Hepatocyte (in vitro differentiated cells): ENCODE data around the gene SSTR1. TPM values are rescaled to one million over a fixed set of nuclear protein-coding genes. Genes with fewer than 3 reads are reported as not detected.

Source experiments
- DNase-seq: peaks from one replicate; pipeline ENCODE4 v3.0.0-alpha.2; 2016; ENCODE audit warnings: low spot score
- H2AFZ ChIP-seq: fragments of 200-600 bp; sonication (generic); 2 replicates; pipeline ENCODE4 v1.6.0; 2016; ENCODE audit warnings: antibody characterized with exemption, mild to moderate bottlenecking
- H3K27ac ChIP-seq: fragments of 200-600 bp; sonication (generic); 2 replicates; pipeline ENCODE4 v1.5.1; 2016; ENCODE audit warnings: mild to moderate bottlenecking
- H3K27me3 ChIP-seq: fragments of 200-600 bp; sonication (generic); 2 replicates; pipeline ENCODE4 v1.6.1; 2016
- H3K36me3 ChIP-seq: fragments of 200-600 bp; sonication (generic); replicated peaks from 2 replicates; pipeline ENCODE4 v1.5.1; 2016; ENCODE audit warnings: low read depth; ENCODE audit not compliant: insufficient read depth
- H3K4me1 ChIP-seq: fragments of 200-600 bp; sonication (generic); 2 replicates; pipeline ENCODE4 v1.5.1; 2016; ENCODE audit warnings: mild to moderate bottlenecking, moderate library complexity; ENCODE audit not compliant: insufficient read depth
- H3K4me2 ChIP-seq: fragments of 200-600 bp; sonication (generic); 2 replicates; pipeline ENCODE4 v1.6.0; 2016
- H3K4me3 ChIP-seq: fragments of 200-600 bp; sonication (generic); 2 replicates; pipeline ENCODE4 v1.5.1; 2016; ENCODE audit warnings: mild to moderate bottlenecking
- H3K79me2 ChIP-seq: fragments of 200-600 bp; sonication (generic); 2 replicates; pipeline ENCODE4 v1.6.0; 2017; ENCODE audit warnings: mild to moderate bottlenecking
- H3K9me2 ChIP-seq: fragments of 200-600 bp; sonication (generic); replicated peaks from 2 replicates; pipeline ENCODE4 v1.6.0; 2017; ENCODE audit warnings: mild to moderate bottlenecking; ENCODE audit not compliant: insufficient read depth
- H3K9me3 ChIP-seq: fragments of 200-600 bp; sonication (generic); 2 replicates; pipeline ENCODE4 v1.5.1; 2016; ENCODE audit warnings: low read depth, mild to moderate bottlenecking
- H4K20me1 ChIP-seq: fragments of 200-600 bp; sonication (generic); 2 replicates; pipeline ENCODE4 v1.6.0; 2016; ENCODE audit warnings: mild to moderate bottlenecking; ENCODE audit not compliant: insufficient read depth, poor library complexity, severe bottlenecking
- CTCF ChIP-seq: fragments of 200-600 bp; sonication (generic); IDR thresholded peaks from 2 replicates; pipeline ENCODE4 v1.5.1; 2016; ENCODE audit warnings: antibody characterized with exemption, mild to moderate bottlenecking; ENCODE audit not compliant: poor library complexity
- EZH2 ChIP-seq: fragments of 200-600 bp; sonication (generic); IDR thresholded peaks from 2 replicates; pipeline ENCODE4 v1.6.1; 2016; ENCODE audit warnings: antibody characterized with exemption, mild to moderate bottlenecking, borderline replicate concordance
- EZH2phosphoT487 ChIP-seq: fragments of 200-600 bp; sonication (generic); IDR thresholded peaks from one replicate; pipeline ENCODE4 v1.6.1; 2018; ENCODE audit warnings: antibody characterized with exemption, mild to moderate bottlenecking, low read depth, moderate library complexity; ENCODE audit not compliant: unreplicated experiment, severe bottlenecking
- WGBS: methylation state at CpG from one replicate; pipeline ENCODE4 v1.1.6; 2016; ENCODE audit warnings: low lambda C conversion rate; ENCODE audit errors: missing lambda C conversion rate; 5-methylcytosine and 5-hydroxymethylcytosine counted together
- polyA plus RNA-seq: library from polyadenylated mRNA; unstranded; fragments of >200 nt; fragmentation: Nextera tagmentation; extraction: Ambion mirVana; gene quantifications from 2 replicates; pipeline ENCODE4 v1.2.1, GENCODE V29; 2016
- total RNA-seq: library from RNA; depleted of rRNA; stranded (reverse); fragments of >200 nt; gene quantifications from 2 replicates; pipeline ENCODE4 v1.2.3, GENCODE V29; 2014

The SSTR1 gene
- total and polyA plus RNA-seq, 2 experiments from 2014 or later = 6.0 to 7.1 TPM

- 86% methylated on average over 1 of the region's 1 CpG for WGBS
- TF ChIP-seq EZH2 = no peak
- no peak for TF ChIP-seq CTCF
- TF ChIP-seq EZH2phosphoT487 = no peak
These were observed 53.9 kb downstream of the SSTR1 start for GRCh38 chr14:38261620-38262019.

More at GRCh38 chr14:38261620-38262019, 53.9 kb downstream of the SSTR1 start:
- H4K20me1 ChIP-seq = no peaks in the 10 kb centered on the region
- no peak overlapping the region for H3K4me2 ChIP-seq
- no peak for DNase-seq
- H3K9me2 ChIP-seq = no peaks in the 10 kb centered on the region
- H3K4me3 ChIP-seq = no peak overlapping the region
- peaks cover 7% of the 10 kb centered on the region for H3K27me3 ChIP-seq
- H3K27ac ChIP-seq = no peak overlapping the region
- H3K9me3 ChIP-seq = no peaks in the 10 kb centered on the region
- H2AFZ ChIP-seq = no peak overlapping the region
- H3K4me1 ChIP-seq = no peaks in the 10 kb centered on the region
- H3K79me2 ChIP-seq = no peaks in the 10 kb centered on the region
- H3K36me3 ChIP-seq = no peaks in the 10 kb centered on the region

Other genes with a start within 250 kb of the SSTR1 start
- gene CLEC14A, start 48.2 kb downstream of the SSTR1 start, total RNA-seq = 2.3 and 4.0 TPM in 2 replicates
- gene CLEC14A, start 48.2 kb downstream of the SSTR1 start, polyA plus RNA-seq = 1.1 and 1.9 TPM in 2 replicates